ENCODE data around the gene PRCD.

- TF ChIP-seq CTCF (IDR thresholded peaks at IDR 0.05) (no peak), POLR2AphosphoS5 (IDR thresholded peaks at IDR 0.05) (no peak), POLR2A (IDR thresholded peaks at IDR 0.05) (no peak), EP300 (IDR thresholded peaks at IDR 0.05) (no peak)
Observed at GRCh38 chr17:76498876-76499251, 41.0 kb upstream of the PRCD start.

Data from stomach (tissue), 4 donors.